Germinal center (tissue), 1 donor: ENCODE data around the gene LGALS7B.
"Not testable (repeated sequence)": the region's sequence is repeated elsewhere in the genome, so short reads cannot be mapped to it uniquely, and the experiment has no call there.

Source experiments
- DNase-seq: peaks from one replicate; pipeline ENCODE4 v3.0.0; 2012; ENCODE audit warnings: mixed read lengths, low spot score

The LGALS7B gene

GRCh38 chr19:38796154-38796553 is 7.2 kb downstream of the LGALS7B start:
- no peak for DNase-seq

GRCh38 chr19:38797781-38798180 is 8.8 kb downstream of the LGALS7B start:
- not testable (repeated sequence) for DNase-seq

DNA sequence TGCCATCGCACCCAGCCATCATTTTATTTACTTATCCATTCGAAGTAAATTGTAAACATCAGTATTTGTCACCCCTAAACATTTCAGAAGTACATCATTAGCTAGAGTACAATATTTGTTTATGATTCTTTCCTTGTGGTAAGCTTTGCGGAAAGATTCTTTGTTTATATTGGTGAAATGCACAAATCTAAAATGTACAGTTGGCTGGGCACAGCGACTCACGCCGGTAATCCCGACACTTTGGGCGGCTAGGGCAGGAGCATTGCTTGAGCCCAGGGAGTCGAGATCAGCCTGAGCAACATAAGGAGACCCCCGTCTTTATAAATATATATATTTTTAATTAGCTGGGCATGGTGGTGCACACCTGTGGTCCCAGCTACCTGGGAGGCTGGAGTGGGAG is 10.1 kb downstream of the LGALS7B start:
- DNase-seq, result no peak

- DNase-seq, result no peak
Observed at GRCh38 chr19:38800577-38801347, 11.8 kb downstream of the LGALS7B start.

DNA sequence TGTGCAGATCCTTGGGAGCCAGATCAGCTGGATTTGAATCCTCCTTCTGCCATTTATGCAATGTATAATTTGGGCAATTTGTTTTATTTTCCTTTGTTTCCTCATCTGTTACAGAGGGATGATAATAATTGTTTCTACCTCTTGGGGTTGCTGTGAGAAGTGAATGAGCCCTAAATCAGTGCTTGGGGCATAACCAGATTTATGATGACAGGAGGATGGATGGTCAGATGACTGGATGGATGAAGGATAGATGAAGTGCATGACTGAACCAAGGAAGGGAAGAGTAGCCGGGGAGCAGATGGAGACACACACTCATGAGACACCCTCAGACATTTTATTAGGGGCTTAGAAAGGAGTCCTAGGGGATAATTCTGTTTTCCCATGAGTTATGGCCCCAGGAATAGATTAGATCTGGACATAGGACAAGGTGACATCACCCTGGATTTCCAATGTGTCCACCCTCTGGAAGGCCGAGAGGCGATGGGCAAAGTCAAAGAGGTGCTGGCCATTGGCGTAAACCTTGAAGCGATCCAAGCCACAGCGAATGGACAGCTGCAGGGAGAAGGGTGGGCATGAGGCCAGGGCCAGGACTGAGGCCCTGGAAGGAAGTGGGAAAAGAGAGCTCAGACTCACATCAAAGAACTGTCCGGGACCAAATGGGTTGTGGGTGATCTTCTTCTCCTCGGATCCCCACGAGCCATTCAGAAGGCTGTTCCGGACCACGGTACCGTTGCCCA is 12.5 kb downstream of the LGALS7B start:
- no peak for DNase-seq

GRCh38 chr19:38803543-38803942 is 14.5 kb downstream of the LGALS7B start:
- no peak for DNase-seq

GRCh38 chr19:38805180-38805579 is 16.2 kb downstream of the LGALS7B start:
- no peak for DNase-seq

- no peak for DNase-seq
Observed at GRCh38 chr19:38806371-38806770, 17.4 kb downstream of the LGALS7B start.

- DNase-seq, result not testable (repeated sequence)
Observed at GRCh38 chr19:38807374-38808098, 18.5 kb downstream of the LGALS7B start.

DNA sequence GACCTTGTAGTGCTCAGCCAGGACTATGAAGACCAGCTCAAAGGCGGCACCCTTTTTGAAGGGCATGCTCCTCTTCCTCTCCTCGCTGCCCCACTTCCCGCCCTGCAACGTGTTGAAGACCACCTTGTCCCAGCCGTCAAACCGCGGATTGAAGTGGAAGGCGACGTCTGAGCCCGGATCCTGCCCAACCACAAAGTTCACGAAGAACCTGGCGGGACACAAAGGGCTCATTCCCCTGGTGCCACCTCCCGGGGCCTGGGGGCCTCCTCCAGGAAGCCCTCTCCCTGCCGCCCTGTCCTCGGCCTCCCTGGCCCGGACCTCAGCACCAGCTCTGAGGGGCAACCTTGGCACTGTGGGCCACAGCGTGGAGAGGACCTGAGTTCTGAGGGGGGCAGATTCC is 19.7 kb downstream of the LGALS7B start:
- DNase-seq, result no peak

GRCh38 chr19:38809592-38810252 is 20.7 kb downstream of the LGALS7B start:
- no peak for DNase-seq

DNA sequence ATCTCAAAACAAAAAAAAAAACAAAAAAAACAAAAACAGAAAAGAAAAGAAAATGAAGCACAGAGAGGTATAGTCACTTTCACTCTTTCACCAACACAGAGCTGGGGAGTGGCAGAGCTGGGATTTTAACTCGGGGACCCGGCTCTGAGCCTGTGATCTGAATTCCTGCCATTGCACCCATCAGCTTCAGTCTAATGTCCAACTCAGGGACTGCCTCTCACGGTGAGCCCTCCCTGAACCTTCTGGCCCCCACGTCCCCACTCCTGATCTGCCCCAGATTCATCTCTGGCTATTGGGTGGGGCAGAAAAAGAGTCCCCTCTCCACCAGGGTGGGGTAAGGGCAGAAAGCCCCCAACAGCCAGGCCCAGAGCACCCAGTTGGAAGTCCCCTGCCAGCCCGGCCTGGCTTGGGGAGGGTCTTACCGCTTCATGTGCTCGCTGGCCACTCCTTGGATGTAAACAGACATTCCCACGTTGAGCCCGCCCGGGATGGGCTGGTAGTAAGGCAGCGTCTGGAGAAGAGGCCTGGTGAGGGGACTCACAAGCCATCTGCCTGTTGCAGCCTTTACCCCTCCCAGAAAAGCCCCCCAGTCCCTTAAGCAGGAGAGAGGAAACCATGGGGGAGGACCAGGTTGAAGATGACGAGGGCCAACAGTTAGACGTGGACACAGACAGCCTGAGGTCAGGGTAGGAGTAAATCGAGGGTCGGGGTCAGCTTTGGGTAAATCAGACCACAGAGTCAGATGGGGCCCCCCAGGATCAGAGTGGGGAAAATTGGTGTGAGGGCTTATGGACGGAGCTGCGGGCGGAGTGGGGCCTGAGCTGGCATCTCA is 23.2 kb downstream of the LGALS7B start:
- DNase-seq, result no peak

DNA sequence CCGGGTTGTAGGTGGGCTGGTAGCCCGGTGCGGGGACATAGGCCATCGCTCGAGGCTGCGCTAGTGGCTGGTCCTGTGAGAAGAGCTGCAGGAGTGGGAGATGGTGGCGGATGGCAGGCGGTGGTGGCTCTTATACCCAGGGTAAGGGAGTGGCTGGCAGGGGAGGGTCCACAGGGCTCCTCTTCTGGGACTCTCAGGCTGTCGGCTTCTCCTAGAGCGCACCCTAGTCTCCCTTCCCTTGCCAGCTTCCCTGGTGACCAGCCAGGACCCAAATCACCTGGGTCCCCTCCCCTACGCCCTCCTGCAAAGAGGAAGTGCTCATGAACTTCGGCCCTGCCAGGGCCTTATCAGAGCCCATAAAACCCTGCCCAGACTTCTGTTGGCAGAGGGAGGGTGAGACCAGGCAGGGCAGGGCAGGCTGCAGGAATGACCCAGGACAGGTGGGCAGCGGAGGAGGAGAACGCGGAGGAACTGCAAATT is 23.9 kb downstream of the LGALS7B start, which contains the start of gene LGALS4:
Gene LGALS4 (minus strand): TSS at position 105 of the 480 bp plus-strand sequence. CDS start 59 bp downstream, at position 46.
- no peak for DNase-seq

GRCh38 chr19:38813323-38813722 is 24.3 kb downstream of the LGALS7B start:
- no peak for DNase-seq

DNA sequence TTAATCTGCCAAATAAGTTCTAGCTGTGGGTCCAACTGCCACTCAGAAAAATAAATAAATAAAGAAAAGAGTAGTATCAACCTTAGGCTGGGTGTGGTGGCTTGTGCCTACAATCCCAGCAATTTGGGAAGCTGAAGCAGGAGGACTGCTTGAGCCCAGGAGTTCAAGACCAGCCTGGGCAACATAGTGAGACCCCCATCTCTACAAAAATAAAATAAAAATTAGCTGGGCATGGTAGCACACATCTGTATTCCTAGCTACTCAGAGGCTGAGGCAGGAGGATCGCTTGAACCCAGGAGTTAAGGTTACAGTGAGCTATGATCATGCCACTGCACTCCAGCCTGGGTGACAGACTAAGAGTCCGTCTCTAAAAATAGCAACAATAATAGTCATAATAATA is 24.9 kb downstream of the LGALS7B start:
- not testable (repeated sequence) for DNase-seq

GRCh38 chr19:38815059-38816001 is 26.3 kb downstream of the LGALS7B start:
- no peak for DNase-seq

- DNase-seq, result no peak
Observed at GRCh38 chr19:38816131-38816750, 27.2 kb downstream of the LGALS7B start.

DNA sequence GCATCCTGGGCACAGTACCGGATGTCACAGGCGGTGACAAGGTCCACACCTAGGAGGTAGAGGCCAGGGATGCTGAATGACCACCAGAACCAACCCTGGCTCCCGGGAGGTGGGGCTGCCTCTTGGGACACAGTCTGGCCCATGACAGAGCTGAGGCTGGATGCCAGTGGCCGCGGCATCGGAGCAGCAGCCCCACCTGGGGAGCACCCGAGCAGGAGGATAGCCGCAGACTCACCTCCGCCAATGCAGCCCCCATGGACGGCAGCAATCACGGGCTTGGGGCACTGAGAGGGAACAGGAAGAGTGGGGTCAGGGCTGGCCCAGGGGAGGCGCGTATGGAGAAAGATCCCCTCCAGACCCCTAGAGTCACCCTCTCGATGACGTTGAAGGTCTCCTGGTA is 28.1 kb downstream of the LGALS7B start:
- DNase-seq, result no peak

DNA sequence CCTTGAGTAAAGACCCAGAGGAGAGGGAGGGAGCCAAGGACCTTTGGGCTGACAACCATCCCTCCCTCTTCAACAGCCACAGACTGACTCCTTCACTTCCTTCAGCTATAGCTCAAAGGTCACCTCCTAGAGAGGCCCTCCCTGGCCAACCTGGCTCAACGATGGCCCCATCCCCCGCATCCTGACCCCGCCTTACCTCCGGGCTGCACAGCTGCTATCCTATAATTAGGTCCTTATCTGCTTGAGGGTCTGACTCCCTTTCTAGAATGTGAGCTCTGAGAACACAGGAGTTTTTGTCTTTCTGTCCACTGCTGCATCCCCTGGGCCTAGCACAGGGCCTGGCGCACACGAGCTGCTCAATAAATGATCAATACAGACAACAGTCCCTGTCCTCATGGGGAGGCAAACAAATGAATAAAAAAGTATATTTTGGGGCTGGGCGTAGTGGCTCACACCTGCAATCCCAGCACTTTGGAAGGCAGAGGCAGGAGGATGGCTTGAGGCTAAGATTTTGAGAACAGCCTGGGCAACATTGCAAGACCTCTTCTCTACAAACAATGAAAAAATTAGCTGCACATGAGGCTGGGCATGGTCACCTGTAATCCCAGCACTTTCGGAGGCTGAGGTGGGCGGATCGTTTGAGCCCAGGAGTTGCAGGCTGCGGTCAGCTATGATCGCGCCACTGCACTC is 30.4 kb downstream of the LGALS7B start:
- DNase-seq, result no peak
